AG04450 (cell line): Measurements from ENCODE around the gene ZNF397. TPM values are rescaled to one million over a fixed set of nuclear protein-coding genes. Genes with fewer than 3 reads are reported as not detected.

ENCODE experiments used
- CTCF ChIA-PET: fragments of 300-600, 350-600 bp; formaldehyde crosslinking; extraction: SDS; loops from one replicate; lab custom pipeline; 2022; ENCODE audit warnings: antibody characterized with exemption, inconsistent platforms; lab: Charles Lee
- POLR2A ChIA-PET: fragments of 350-600 bp; formaldehyde crosslinking; extraction: SDS; loops from one replicate; lab custom pipeline; 2021; ENCODE audit warnings: antibody characterized with exemption, inconsistent platforms; lab: Yijun Ruan, JAX
- DNase-seq: peaks from one replicate; pipeline ENCODE4 v3.0.0-alpha.2; 2011; ENCODE audit warnings: low read depth, low spot score
- H3K27ac ChIP-seq: one replicate; pipeline ENCODE4 v1.5.1; 2012; ENCODE audit warnings: low read depth, low read length, control low read depth
- H3K27me3 ChIP-seq: one replicate; pipeline ENCODE4 v1.6.0; 2012; ENCODE audit warnings: low read length; ENCODE audit not compliant: control insufficient read depth, insufficient read depth
- H3K4me3 ChIP-seq: 2 replicates; pipeline ENCODE4 v1.5.1; 2011; ENCODE audit warnings: mild to moderate bottlenecking, low read depth, low read length, control low read depth
- H3K9me3 ChIP-seq: 2 replicates; pipeline ENCODE4 v1.5.1; 2012; ENCODE audit warnings: low read length; ENCODE audit not compliant: control insufficient read depth, insufficient read depth
- polyA plus RNA-seq: library from polyadenylated mRNA; depleted of rRNA; stranded (reverse); fragments of >200 nt; gene quantifications from 2 replicates; pipeline ENCODE4 v1.2.3, GENCODE V29; 2011
- TF ChIP-seq, protein P1 (sequence below): IDR thresholded peaks from 2 replicates; pipeline ENCODE4 v1.5.1; 2011; ENCODE audit warnings: low read depth, low read length, control low read depth, inconsistent platforms

ZNF397 gene
- polyA plus RNA-seq, 1 experiment = 11.0 TPM

DNA sequence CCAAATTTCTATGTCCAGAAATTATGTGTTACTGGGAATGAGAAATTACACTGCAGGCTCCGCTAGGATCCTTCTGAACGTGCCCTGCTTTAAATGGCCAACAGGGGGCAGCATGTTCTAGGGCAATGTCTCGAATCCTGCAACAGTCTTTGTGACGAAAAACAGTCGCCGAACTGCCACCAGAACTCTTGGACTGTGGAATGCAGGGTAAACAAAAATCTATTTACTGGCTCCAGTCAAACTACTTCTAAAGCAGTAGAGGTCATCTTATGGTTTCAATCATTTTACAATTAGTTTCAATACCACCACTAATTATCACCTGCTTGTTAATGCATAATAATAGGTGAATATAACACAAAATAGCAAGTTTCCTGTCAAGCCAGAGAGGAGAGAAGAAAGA lies 9.8 kb upstream of the ZNF397 start:
- Histone ChIP-seq H3K9me3 (no peaks in the 10 kb centered on the region), H3K27me3 (no peaks in the 10 kb centered on the region), H3K27ac (no peak overlapping the region), H3K4me3 (peak overlapping the region; percentile 21)
- peak; percentile 38 for DNase-seq
- TF ChIP-seq, protein P1, sequence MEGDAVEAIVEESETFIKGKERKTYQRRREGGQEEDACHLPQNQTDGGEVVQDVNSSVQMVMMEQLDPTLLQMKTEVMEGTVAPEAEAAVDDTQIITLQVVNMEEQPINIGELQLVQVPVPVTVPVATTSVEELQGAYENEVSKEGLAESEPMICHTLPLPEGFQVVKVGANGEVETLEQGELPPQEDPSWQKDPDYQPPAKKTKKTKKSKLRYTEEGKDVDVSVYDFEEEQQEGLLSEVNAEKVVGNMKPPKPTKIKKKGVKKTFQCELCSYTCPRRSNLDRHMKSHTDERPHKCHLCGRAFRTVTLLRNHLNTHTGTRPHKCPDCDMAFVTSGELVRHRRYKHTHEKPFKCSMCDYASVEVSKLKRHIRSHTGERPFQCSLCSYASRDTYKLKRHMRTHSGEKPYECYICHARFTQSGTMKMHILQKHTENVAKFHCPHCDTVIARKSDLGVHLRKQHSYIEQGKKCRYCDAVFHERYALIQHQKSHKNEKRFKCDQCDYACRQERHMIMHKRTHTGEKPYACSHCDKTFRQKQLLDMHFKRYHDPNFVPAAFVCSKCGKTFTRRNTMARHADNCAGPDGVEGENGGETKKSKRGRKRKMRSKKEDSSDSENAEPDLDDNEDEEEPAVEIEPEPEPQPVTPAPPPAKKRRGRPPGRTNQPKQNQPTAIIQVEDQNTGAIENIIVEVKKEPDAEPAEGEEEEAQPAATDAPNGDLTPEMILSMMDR = peak; percentile 98
- ChIA-PET POLR2A (no interaction called here), CTCF (interaction anchor here (0.5 to 3.7 kb wide), 32 partner anchors 9 to 500 kb away, joined by 3 to 46 read pairs (median 4); partner anchors contain the start of genes ZNF397 and ZSCAN30)

DNA sequence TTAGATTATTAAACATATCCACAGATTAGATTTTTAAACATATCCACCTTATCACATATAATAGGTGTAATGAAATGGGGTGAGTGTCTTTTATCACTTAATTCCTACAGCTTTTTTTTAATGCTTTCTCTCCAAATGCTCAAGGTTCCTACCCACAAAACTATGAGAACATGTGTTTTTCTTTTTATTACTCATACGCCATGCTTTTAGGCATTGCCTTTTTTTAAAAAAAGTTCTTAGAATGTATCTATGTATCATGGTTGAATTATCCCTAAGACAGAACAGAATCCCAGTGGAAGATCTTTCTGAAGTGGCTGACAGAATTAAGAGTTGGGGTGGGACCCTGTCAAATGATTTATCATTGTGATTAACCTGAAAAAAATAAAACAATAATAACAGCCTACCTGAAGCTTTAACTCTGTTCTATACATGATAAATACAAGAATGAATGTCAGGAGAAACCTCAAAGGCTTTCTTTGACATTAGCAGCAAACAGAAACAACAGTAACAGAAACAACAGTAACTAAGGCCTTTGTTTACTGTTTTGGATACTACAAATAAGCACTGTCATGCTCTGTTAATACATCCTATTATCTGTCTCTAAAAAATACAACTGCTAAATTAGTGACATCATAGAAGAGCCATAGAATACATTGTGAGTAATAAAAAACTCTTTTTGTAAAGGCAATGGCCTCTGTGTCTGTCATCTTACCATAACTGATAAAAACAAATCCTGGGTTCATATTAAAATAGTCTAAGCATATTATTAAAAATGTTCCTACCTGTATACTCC lies 4.1 kb upstream of the ZNF397 start:
- CTCF ChIA-PET = interaction anchor here (1.1 kb wide), 1 partner anchor 118 kb away, joined by 3 read pairs; no protein-coding TSS in a partner anchor
- POLR2A ChIA-PET = no interaction called here
- no peaks in the 10 kb centered on the region for H3K9me3 ChIP-seq
- no peaks in the 10 kb centered on the region for H3K27me3 ChIP-seq
- no peak overlapping the region for H3K4me3 ChIP-seq
- no peak overlapping the region for H3K27ac ChIP-seq
- DNase-seq = no peak
- TF ChIP-seq, protein P1 = no peak

DNA sequence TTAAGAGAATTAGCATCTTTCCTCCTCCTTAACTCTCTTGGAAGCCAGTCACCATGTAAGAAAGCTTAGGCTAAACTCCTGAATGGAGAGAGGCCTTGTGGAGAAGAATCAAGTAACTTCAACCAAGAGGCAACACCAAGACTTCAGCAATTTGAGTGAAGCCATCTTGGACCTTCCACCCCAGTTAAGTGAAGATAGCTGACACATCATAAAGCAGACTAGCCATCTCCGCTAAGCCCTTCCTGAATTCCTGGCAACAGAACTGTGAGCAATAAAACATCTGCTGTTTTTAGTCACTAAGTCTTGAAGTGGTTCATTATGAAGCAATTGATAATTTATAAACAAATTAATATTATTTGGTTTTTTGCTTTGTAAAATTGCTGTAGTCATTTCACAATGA lies 1.5 kb upstream of the ZNF397 start:
- no peak for DNase-seq
- TF ChIP-seq, protein P1 = no peak
- H3K27ac ChIP-seq = no peak overlapping the region
- H3K4me3 ChIP-seq = no peak overlapping the region
- ChIA-PET CTCF (interaction anchor here (0.6 to 2.7 kb wide), 4 partner anchors 9 to 147 kb away, joined by 3 to 26 read pairs (median 10); no protein-coding TSS in a partner anchor), POLR2A (no interaction called here)
- H3K9me3 ChIP-seq = peaks cover 10% of the 10 kb centered on the region; the same call in 1 of the 2 replicates
- no peaks in the 10 kb centered on the region for H3K27me3 ChIP-seq

DNA sequence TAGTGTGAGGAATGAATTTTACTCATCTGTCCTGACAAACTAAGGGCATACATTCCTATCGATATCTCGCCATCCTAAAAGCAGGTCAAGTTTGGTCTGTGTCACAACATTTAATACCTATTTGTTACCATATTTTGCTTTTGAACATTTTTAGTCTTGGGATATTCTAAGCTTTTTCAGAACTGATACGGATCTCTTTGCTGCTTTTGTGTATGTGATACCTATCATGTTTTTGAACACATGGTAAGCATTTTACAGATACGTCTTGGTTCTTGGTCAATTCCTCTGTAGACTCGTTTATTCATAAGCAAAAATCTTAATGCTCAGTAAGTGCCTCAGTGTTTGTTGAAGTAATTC lies 592 bp downstream of the ZNF397 start:
- ChIA-PET POLR2A (interaction anchor here (1.0 to 1.5 kb wide), 4 partner anchors 26 to 103 kb away, joined by 3 to 12 read pairs (median 4); partner anchors contain the start of genes ZNF24 and ZSCAN30), CTCF (interaction anchor here (1.2 to 2.7 kb wide), 3 partner anchors 11 to 145 kb away, joined by 4 to 26 read pairs (median 15); no protein-coding TSS in a partner anchor)
- peak overlapping the region; percentile 69 for H3K4me3 ChIP-seq
- TF ChIP-seq, protein P1 = no peak
- DNase-seq = no peak
- no peaks in the 10 kb centered on the region for H3K27me3 ChIP-seq
- H3K9me3 ChIP-seq = peaks cover 13% of the 10 kb centered on the region; the same call in 1 of the 2 replicates
- H3K27ac ChIP-seq = peak overlapping the region; percentile 96

DNA sequence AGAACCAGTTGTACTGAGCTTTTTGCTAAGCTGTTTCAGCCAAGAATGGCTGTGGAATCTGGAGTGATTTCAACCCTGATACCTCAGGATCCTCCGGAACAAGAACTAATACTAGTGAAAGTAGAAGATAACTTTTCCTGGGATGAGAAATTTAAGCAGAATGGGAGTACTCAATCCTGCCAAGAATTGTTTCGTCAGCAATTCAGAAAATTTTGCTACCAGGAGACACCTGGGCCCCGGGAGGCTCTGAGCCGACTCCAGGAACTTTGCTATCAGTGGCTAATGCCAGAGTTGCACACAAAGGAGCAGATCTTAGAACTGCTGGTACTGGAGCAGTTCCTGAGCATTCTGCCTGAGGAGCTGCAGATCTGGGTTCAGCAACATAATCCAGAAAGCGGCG lies 1.6 kb downstream of the ZNF397 start:
- ChIA-PET CTCF (interaction anchor here (0.9 to 1.2 kb wide), 2 partner anchors 11 to 144 kb away, joined by 3 to 4 read pairs; no protein-coding TSS in a partner anchor), POLR2A (no interaction called here)
- H3K9me3 ChIP-seq = peaks cover 23% of the 10 kb centered on the region; the same call in 1 of the 2 replicates
- no peak overlapping the region for H3K27ac ChIP-seq
- TF ChIP-seq, protein P1 = no peak
- H3K27me3 ChIP-seq = no peaks in the 10 kb centered on the region
- no peak overlapping the region for H3K4me3 ChIP-seq
- no peak for DNase-seq
